T-helper 1 cell (primary cell): Measurements from ENCODE around the gene CLNK.
A peak's percentile ranks its signal among the peaks of the same experiment; 100 is the strongest.
"Not testable (repeated sequence)": the region's sequence is repeated elsewhere in the genome, so short reads cannot be mapped to it uniquely, and the experiment has no call there.

Source experiments
- DNase-seq, 5 donors: peaks; one replicate each; pipeline ENCODE4 v3.0.0-alpha.2; 2012 to 2020

CLNK gene

GRCh38 chr4:10575414-10575813, 109.2 kb downstream of the CLNK start:
- DNase-seq: no peak

GRCh38 chr4:10574553-10574952, 110.0 kb downstream of the CLNK start:
- DNase-seq: not testable (repeated sequence)

DNA sequence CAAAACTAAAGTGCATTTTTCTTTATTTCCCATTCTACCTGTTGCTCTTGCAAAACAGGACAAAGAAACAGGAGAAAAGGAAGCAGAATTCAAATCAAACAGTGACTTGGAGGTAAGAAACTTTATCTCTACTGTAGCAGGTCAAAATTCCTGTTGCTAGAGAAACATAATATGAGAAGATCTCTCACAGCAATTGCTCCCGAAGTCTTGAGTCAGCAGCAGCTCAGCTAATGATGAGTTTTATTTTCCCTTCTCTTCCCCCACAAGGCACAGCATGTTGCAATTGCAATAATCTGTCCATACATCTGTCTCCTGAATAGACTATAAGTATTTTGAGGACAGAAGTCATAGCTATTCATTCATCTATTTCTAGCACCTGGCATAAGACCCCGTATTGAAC, 112.7 kb downstream of the CLNK start:
- no peak for DNase-seq

GRCh38 chr4:10569491-10569890, 115.1 kb downstream of the CLNK start:
- DNase-seq: no peak

DNA sequence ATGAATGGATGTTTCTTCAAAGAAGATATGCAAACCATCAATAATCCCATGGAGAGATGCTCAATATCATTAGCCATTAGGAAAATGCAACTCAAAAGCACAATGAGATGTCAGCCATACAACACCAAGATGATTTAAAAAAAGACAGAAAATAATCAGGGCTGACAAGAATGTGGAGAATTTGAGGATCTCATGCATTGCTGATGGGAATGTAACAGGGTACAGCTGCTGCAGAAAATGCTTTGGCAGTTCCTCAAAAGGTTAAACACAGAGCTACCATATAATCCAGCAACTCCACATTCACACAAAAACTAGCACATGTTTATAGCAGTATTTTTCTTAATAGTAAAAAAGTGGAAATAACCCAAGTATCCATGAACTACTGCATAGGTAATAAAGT, 116.8 kb downstream of the CLNK start:
- DNase-seq: no peak

DNA sequence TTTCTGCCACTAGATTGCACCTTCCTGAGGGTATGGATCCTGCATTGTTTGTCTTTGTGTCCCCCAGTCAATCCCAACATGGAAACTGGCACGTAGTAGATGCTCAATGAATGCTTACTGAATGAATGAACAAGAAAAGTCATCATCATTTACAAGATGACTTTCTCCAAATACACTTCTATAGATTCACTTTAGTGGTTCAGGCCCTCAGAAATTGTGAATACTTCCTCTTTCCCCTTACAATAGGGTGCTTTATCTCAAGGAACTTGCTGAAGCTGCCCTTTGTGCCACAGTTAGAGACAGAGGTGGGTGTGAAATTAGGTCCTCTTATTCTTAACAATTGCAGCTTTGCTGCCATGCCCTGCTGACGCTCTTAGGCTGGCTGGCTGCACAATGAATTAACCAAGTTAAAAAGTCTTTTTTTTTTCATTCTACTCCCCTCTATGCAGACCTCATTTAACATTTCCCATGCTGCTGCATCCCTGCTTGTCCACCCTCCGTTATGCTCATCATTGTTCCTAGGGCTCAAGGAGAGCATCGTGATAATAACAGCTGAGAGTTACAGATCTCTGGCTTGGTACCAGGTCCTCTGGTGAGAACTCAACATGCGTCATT, 119.3 kb downstream of the CLNK start:
- no peak for DNase-seq

DNA sequence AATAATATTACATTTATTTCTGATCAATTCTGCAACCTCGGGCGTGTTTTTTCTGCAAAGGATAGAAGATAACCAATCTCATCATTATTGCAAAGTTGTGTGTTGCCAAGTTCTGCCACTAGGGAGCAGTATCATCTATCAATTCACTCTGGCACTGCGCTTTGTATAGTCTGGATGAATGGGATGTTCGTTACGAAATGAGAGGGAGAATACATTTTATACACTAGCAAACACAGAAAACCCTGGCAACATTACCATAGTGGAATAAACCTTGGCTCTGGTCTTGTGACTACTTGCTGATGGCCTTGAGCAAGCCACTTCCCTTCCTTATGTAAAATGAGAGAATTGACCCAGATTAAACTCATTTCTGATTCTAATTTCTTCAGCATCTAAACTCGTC, 129.9 kb downstream of the CLNK start:
- DNase-seq: peak in 2 of 5 donors; percentile 24 to 38

DNA sequence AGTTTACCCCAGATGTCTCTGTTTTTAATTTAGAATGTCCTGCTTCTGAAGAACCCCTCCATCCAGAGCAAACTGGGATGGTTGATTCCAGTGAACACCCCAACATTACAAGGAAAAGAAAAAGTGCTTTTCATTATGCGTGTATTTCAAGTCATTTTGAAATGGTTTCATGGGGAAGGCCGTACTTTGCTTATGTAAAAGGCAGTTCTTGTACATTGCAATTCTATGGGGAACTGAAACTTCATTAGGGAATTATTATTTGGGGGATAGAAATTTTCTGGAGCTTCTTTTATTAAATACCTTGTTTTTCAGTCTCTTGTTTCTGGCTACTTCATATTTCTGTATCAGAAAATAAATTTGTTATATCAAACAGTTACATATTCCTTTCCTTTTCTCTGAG, 130.4 kb downstream of the CLNK start:
- no peak for DNase-seq

GRCh38 chr4:10552591-10553280, 131.8 kb downstream of the CLNK start:
- DNase-seq: no peak

GRCh38 chr4:10535912-10536311, 148.7 kb downstream of the CLNK start:
- DNase-seq: no peak

DNA sequence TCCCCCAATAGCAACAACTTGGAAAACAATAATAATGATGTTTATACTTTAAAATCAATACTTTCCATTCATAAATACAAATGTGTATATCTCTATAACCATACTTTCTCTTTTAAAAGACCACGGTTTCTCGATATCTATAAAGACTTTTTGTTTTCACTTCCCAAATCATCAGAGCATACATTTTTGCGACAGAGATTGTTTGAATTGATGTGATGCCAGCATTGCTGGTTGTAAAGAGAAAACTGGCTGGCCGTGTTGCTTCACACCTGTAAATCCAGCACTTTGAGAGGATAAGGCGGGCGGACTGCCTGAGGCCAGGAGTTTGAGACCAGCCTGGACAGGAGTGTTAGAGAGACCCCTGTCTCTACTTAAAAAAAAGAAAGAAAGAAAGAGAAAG, 149.7 kb downstream of the CLNK start:
- DNase-seq: no peak

GRCh38 chr4:10532155-10532554, 152.4 kb downstream of the CLNK start:
- no peak for DNase-seq

GRCh38 chr4:10530137-10530786, 154.3 kb downstream of the CLNK start:
- DNase-seq: no peak

- DNase-seq: no peak
Measured at GRCh38 chr4:10529291-10530136, 155.1 kb downstream of the CLNK start.

- DNase-seq: no peak
Measured at GRCh38 chr4:10527438-10527837, 157.1 kb downstream of the CLNK start.

DNA sequence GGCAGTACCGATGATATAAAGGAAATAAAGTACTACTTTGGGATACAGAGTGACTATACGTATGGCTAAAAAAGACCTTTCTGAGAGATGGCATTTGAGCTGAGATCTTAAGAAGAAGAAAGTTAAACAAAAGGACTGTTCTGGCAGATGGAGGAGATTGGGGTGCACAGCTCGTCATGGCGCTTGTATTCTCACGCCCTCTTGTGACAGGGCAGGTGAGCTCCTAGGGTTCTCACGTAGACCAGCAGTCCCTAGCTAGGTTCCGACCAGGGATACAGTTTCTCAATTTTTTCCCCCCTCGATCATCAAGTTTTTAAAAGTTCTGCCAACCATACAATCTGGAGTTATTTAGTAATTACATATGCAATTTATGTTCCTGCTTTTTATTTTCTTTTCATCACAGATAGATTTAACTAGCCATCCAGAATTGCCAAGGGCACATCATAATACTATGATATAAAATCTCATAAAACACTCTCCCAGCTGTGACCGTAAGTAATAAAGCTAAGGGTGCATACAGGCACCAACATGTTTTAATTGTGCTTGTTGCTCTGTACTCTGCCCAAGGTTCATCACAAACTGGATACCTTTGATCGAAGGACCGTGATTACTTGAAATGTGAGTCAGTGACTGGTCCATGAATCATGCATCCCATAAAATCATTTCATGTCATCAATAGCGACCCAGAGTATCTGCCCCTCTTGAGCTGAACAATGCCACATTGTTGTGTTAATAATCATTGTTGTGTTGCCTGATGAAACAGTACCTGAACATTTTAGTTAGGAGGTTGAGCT, 157.9 kb downstream of the CLNK start:
- DNase-seq: no peak

GRCh38 chr4:10524196-10524833, 160.3 kb downstream of the CLNK start:
- no peak for DNase-seq

GRCh38 chr4:10521424-10521823, 163.1 kb downstream of the CLNK start:
- no peak for DNase-seq

DNA sequence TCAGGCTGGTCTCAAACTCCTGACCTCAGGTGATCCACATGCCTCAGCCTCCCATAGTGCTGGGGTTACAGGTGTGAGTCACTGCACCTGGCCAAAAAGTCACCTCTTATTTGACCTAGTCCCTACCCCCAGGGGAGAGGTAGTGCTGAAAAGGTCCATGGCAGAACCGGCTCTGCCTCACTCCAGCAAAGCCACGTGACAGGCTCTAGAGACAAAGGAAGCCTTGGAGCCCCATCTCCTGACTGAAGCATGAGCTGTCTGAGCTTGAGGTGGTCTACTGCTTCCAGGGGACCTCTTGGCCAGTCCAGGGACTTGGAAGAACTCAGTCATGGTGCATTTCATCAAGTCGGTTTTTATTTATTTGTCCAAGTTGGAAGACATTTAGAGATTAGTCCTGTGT, 174.8 kb downstream of the CLNK start:
- DNase-seq: no peak

- no peak for DNase-seq
Measured at GRCh38 chr4:10506077-10506476, 178.5 kb downstream of the CLNK start.

GRCh38 chr4:10504570-10505179, 179.9 kb downstream of the CLNK start:
- no peak for DNase-seq

GRCh38 chr4:10502717-10503116, 181.9 kb downstream of the CLNK start:
- no peak for DNase-seq
